HepG2 (cell line): ENCODE results near the gene RBM8A. TPM values are rescaled to one million over a fixed set of nuclear protein-coding genes. Genes with fewer than 3 reads are reported as not detected.

Experiments
- HOXA3 ChIP-seq: sonication (generic); formaldehyde crosslinking; IDR thresholded peaks from 2 replicates; pipeline ENCODE4 v1.5.0; 2020; ENCODE audit warnings: missing genetic modification reagents
- MAF1 ChIP-seq: sonication (generic); formaldehyde crosslinking; IDR thresholded peaks from 2 replicates; pipeline ENCODE4 v1.5.0; 2020; ENCODE audit warnings: missing genetic modification reagents, borderline replicate concordance
- MEIS1 ChIP-seq: sonication (generic); formaldehyde crosslinking; IDR thresholded peaks from 2 replicates; pipeline ENCODE4 v1.9.0; 2021; ENCODE audit warnings: mild to moderate bottlenecking, missing genetic modification reagents, moderate library complexity, borderline replicate concordance
- MLXIP ChIP-seq: sonication (generic); formaldehyde crosslinking; IDR thresholded peaks from 2 replicates; pipeline ENCODE4 v1.9.0; 2021; ENCODE audit warnings: missing genetic modification reagents, borderline replicate concordance
- NPAS2 ChIP-seq: sonication (generic); formaldehyde crosslinking; IDR thresholded peaks from 2 replicates; pipeline ENCODE4 v1.8.0; 2022; ENCODE audit warnings: mild to moderate bottlenecking, missing genetic modification reagents, borderline replicate concordance
- RBM39 ChIP-seq: fragments of 200-400 bp; formaldehyde crosslinking; IDR thresholded peaks from one replicate; pipeline ENCODE4 v1.6.1; 2018; ENCODE audit warnings: antibody characterized with exemption, mild to moderate bottlenecking, low read depth, low read length; ENCODE audit not compliant: poor library complexity, severe bottlenecking
- SMAD3 ChIP-seq: sonication (generic); formaldehyde crosslinking; IDR thresholded peaks from 2 replicates; pipeline ENCODE4 v1.4.0; 2020; ENCODE audit warnings: missing genetic modification reagents
- SRF ChIP-seq: IDR thresholded peaks from 2 replicates; pipeline ENCODE4 v1.6.1; 2011; ENCODE audit warnings: mild to moderate bottlenecking, low read depth, low read length, moderate library complexity
- ZBTB7A ChIP-seq: sonication (generic); formaldehyde crosslinking; IDR thresholded peaks from 2 replicates; pipeline ENCODE4 v1.8.0; 2022; ENCODE audit warnings: mild to moderate bottlenecking, missing genetic modification reagents
- ZNF30 ChIP-seq: sonication (generic); formaldehyde crosslinking; IDR thresholded peaks from 2 replicates; pipeline ENCODE4 v1.5.0; 2020; ENCODE audit warnings: mild to moderate bottlenecking, missing genetic modification reagents
- ZNF383 ChIP-seq: sonication (generic); formaldehyde crosslinking; IDR thresholded peaks from 2 replicates; pipeline ENCODE4 v1.4.0; 2020; ENCODE audit warnings: missing genetic modification reagents, mild to moderate bottlenecking, borderline replicate concordance
- ZNF431 ChIP-seq: sonication (generic); formaldehyde crosslinking; IDR thresholded peaks from 2 replicates; pipeline ENCODE4 v1.9.0; 2022; ENCODE audit warnings: missing genetic modification reagents, low read depth, mild to moderate bottlenecking, borderline replicate concordance
- ZNF598 ChIP-seq: sonication (generic); formaldehyde crosslinking; IDR thresholded peaks from 2 replicates; pipeline ENCODE4 v1.5.1; 2020; ENCODE audit warnings: mild to moderate bottlenecking, missing genetic modification reagents, borderline replicate concordance
- ZNF792 ChIP-seq: IDR thresholded peaks from 2 replicates; pipeline ENCODE4 v1.6.1; 2016
- ZNF850 ChIP-seq: sonication (generic); formaldehyde crosslinking; conservative IDR thresholded peaks from 2 replicates; pipeline ENCODE4 v1.9.0; 2021; ENCODE audit warnings: mild to moderate bottlenecking, missing genetic modification reagents
- polyA plus RNA-seq, 8 experiments: library from polyadenylated mRNA; depleted of rRNA in 3 of 8; stranded (reverse) in 7 of 8; unstranded in 1 of 8; fragments of >200 nt; fragmentation: Illumina TruSeq in 4 of 8; extraction: Trizol in 4 of 8; gene quantifications; 2 replicates each; pipeline versions ENCODE4 v1.2.1 to v1.2.3, GENCODE V29; 2011 to 2016; ENCODE audit warnings: low read depth in 4 of 8, missing spikeins in 1 of 8, mixed read lengths in 1 of 8; ENCODE audit not compliant: insufficient read depth in 1 of 8
- total RNA-seq, 5 experiments: library from RNA; depleted of rRNA; stranded (reverse); fragments of >200 nt; fragmentation: Illumina TruSeq; extraction: Trizol; gene quantifications; 2 replicates each; pipeline ENCODE4 v1.2.3, GENCODE V29; 2016; ENCODE audit warnings: low read depth in 1 of 5
- TF ChIP-seq, protein P1 (sequence below): sonication (generic); formaldehyde crosslinking; IDR thresholded peaks from 2 replicates; pipeline ENCODE4 v1.5.1; 2020; ENCODE audit warnings: missing genetic modification reagents, mild to moderate bottlenecking, borderline replicate concordance
- TF ChIP-seq, protein P2 (sequence below): sonication (generic); formaldehyde crosslinking; IDR thresholded peaks from 2 replicates; pipeline ENCODE4 v1.4.0; 2020; ENCODE audit warnings: missing genetic modification reagents
- TF ChIP-seq, protein P3 (sequence below): IDR thresholded peaks from 2 replicates; pipeline ENCODE4 v1.6.1; 2016; ENCODE audit warnings: low read depth, borderline replicate concordance

Gene RBM8A
- total and polyA plus RNA-seq, 2 of the 13 experiments (the other 11 are each of a cell fraction or from before 2014, with no cell fraction given) = 106 to 162 TPM

- TF ChIP-seq ZNF850 (CRISPR knock-in tag) = no peak
- no peak for TF ChIP-seq ZNF383
- TF ChIP-seq, protein P1, sequence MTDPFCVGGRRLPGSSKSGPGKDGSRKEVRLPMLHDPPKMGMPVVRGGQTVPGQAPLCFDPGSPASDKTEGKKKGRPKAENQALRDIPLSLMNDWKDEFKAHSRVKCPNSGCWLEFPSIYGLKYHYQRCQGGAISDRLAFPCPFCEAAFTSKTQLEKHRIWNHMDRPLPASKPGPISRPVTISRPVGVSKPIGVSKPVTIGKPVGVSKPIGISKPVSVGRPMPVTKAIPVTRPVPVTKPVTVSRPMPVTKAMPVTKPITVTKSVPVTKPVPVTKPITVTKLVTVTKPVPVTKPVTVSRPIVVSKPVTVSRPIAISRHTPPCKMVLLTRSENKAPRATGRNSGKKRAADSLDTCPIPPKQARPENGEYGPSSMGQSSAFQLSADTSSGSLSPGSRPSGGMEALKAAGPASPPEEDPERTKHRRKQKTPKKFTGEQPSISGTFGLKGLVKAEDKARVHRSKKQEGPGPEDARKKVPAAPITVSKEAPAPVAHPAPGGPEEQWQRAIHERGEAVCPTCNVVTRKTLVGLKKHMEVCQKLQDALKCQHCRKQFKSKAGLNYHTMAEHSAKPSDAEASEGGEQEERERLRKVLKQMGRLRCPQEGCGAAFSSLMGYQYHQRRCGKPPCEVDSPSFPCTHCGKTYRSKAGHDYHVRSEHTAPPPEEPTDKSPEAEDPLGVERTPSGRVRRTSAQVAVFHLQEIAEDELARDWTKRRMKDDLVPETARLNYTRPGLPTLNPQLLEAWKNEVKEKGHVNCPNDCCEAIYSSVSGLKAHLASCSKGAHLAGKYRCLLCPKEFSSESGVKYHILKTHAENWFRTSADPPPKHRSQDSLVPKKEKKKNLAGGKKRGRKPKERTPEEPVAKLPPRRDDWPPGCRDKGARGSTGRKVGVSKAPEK (CRISPR knock-in tag) = no peak
- no peak for TF ChIP-seq MEIS1 (CRISPR knock-in tag)
- no peak for TF ChIP-seq MAF1
- TF ChIP-seq, protein P2, sequence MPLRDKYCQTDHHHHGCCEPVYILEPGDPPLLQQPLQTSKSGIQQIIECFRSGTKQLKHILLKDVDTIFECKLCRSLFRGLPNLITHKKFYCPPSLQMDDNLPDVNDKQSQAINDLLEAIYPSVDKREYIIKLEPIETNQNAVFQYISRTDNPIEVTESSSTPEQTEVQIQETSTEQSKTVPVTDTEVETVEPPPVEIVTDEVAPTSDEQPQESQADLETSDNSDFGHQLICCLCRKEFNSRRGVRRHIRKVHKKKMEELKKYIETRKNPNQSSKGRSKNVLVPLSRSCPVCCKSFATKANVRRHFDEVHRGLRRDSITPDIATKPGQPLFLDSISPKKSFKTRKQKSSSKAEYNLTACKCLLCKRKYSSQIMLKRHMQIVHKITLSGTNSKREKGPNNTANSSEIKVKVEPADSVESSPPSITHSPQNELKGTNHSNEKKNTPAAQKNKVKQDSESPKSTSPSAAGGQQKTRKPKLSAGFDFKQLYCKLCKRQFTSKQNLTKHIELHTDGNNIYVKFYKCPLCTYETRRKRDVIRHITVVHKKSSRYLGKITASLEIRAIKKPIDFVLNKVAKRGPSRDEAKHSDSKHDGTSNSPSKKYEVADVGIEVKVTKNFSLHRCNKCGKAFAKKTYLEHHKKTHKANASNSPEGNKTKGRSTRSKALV (CRISPR knock-in tag) = no peak
- TF ChIP-seq ZNF30 = no peak
- no peak for TF ChIP-seq RBM39
- peak; percentile 44; the same call in 1 of the 2 replicates for TF ChIP-seq SMAD3
- no peak for TF ChIP-seq ZBTB7A
- TF ChIP-seq NPAS2 (CRISPR knock-in tag) = no peak
- TF ChIP-seq MLXIP (CRISPR knock-in tag) = no peak
- peak; percentile 81 for TF ChIP-seq HOXA3 (CRISPR knock-in tag)
- no peak for TF ChIP-seq ZNF598 (CRISPR knock-in tag)
- TF ChIP-seq, protein P3, sequence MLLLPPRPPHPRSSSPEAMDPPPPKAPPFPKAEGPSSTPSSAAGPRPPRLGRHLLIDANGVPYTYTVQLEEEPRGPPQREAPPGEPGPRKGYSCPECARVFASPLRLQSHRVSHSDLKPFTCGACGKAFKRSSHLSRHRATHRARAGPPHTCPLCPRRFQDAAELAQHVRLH (CRISPR knock-in tag) = peak; percentile 68; the same call in 1 of the 2 replicates
- peak; percentile 50; the same call in 1 of the 2 replicates for TF ChIP-seq SRF
- TF ChIP-seq ZNF431 (CRISPR knock-in tag) = no peak
- TF ChIP-seq ZNF792 (CRISPR knock-in tag) = peak; percentile 69; the same call in 1 of the 2 replicates
Measured at GRCh38 chr1:145891587-145892485, 35.4 kb downstream of the RBM8A start (continued).
